H9 (cell line): ENCODE measurements around the gene TRABD2B. TPM values are rescaled to one million over a fixed set of nuclear protein-coding genes. Genes with fewer than 3 reads are reported as not detected.

Experiments
- DNase-seq: peaks from one replicate; pipeline ENCODE4 v3.0.0-alpha.2; 2017
- H2AFZ ChIP-seq: one replicate; pipeline ENCODE4 v1.6.1; 2013; ENCODE audit warnings: mild to moderate bottlenecking, low read length, control low read depth, moderate library complexity
- H2AK5ac ChIP-seq: 2 replicates; pipeline ENCODE4 v1.6.1; 2013; ENCODE audit warnings: low read length, control low read depth, mixed read lengths; ENCODE audit not compliant: insufficient read length
- H2BK120ac ChIP-seq: one replicate; pipeline ENCODE4 v1.6.1; 2013; ENCODE audit warnings: low read depth, mild to moderate bottlenecking, low read length, control low read depth, inconsistent platforms; ENCODE audit not compliant: poor library complexity, severe bottlenecking
- H2BK12ac ChIP-seq: 2 replicates; pipeline ENCODE4 v1.6.1; 2013; ENCODE audit warnings: low read length, control low read depth, mixed read lengths, low read depth; ENCODE audit not compliant: insufficient read length
- H2BK15ac ChIP-seq: 2 replicates; pipeline ENCODE4 v1.6.1; 2013; ENCODE audit warnings: low read depth, low read length, control low read depth
- H2BK20ac ChIP-seq: one replicate; pipeline ENCODE4 v1.6.1; 2013; ENCODE audit warnings: low read depth, mild to moderate bottlenecking, low read length, control low read depth, inconsistent platforms; ENCODE audit not compliant: poor library complexity, severe bottlenecking
- H2BK5ac ChIP-seq: 2 replicates; pipeline ENCODE4 v1.6.1; 2013; ENCODE audit warnings: low read length, control low read depth, mixed read lengths; ENCODE audit not compliant: insufficient read length
- H3K14ac ChIP-seq: 2 replicates; pipeline ENCODE4 v1.6.1; 2013; ENCODE audit warnings: low read length, control low read depth; ENCODE audit not compliant: insufficient read depth
- H3K18ac ChIP-seq: 2 replicates; pipeline ENCODE4 v1.6.1; 2013; ENCODE audit warnings: low read depth, mild to moderate bottlenecking, mixed read lengths, low read length, control low read depth; ENCODE audit not compliant: insufficient read length
- H3K23ac ChIP-seq: 2 replicates; pipeline ENCODE4 v1.6.1; 2013; ENCODE audit warnings: low read length, control low read depth, mixed read lengths, low read depth; ENCODE audit not compliant: insufficient read length
- H3K23me2 ChIP-seq: 2 replicates; pipeline ENCODE4 v1.6.1; 2013; ENCODE audit warnings: low read depth, mild to moderate bottlenecking, mixed read lengths, low read length, control low read depth; ENCODE audit not compliant: insufficient read length, poor library complexity, severe bottlenecking
- H3K27ac ChIP-seq: 2 replicates; pipeline ENCODE4 v1.5.1; 2013; ENCODE audit warnings: low read length, control low read depth, mixed read lengths, low read depth; ENCODE audit not compliant: insufficient read length
- H3K27me3 ChIP-seq: 2 replicates; pipeline ENCODE4 v1.6.1; 2013; ENCODE audit warnings: low read length, control low read depth, inconsistent platforms; ENCODE audit not compliant: insufficient read depth
- H3K4ac ChIP-seq: 2 replicates; pipeline ENCODE4 v1.6.1; 2013; ENCODE audit warnings: low read depth, mild to moderate bottlenecking, control low read depth, inconsistent platforms, low read length, moderate library complexity
- H3K4me1 ChIP-seq: 2 replicates; pipeline ENCODE4 v1.6.1; 2013; ENCODE audit warnings: low read length, control low read depth, inconsistent platforms; ENCODE audit not compliant: insufficient read depth
- H3K4me2 ChIP-seq: 2 replicates; pipeline ENCODE4 v1.6.1; 2013; ENCODE audit warnings: low read length, control low read depth, mixed read lengths; ENCODE audit not compliant: insufficient read length, insufficient read depth
- H3K56ac ChIP-seq: 2 replicates; pipeline ENCODE4 v1.6.1; 2013; ENCODE audit warnings: low read depth, mild to moderate bottlenecking, mixed read lengths, low read length, control low read depth; ENCODE audit not compliant: insufficient read length
- H3K79me1 ChIP-seq: 2 replicates; pipeline ENCODE4 v1.6.1; 2013; ENCODE audit warnings: low read depth, mild to moderate bottlenecking, moderate library complexity, low read length, control low read depth, inconsistent platforms; ENCODE audit not compliant: insufficient read depth, poor library complexity, severe bottlenecking
- H3K79me2 ChIP-seq: 2 replicates; pipeline ENCODE4 v1.6.1; 2013; ENCODE audit warnings: low read length, control low read depth, inconsistent platforms; ENCODE audit not compliant: insufficient read depth
- H3K9ac ChIP-seq: 2 replicates; pipeline ENCODE4 v1.6.1; 2013; ENCODE audit warnings: low read length, control low read depth, mixed read lengths; ENCODE audit not compliant: insufficient read length; ENCODE audit errors: extremely low read depth
- H3K9me3 ChIP-seq: one replicate; pipeline ENCODE4 v1.6.1; 2013; ENCODE audit warnings: low read depth, low read length, inconsistent platforms; ENCODE audit not compliant: control insufficient read depth
- H3T11ph ChIP-seq: one replicate; pipeline ENCODE4 v1.6.1; 2013; ENCODE audit warnings: mild to moderate bottlenecking, low read length, control low read depth, inconsistent platforms
- H4K20me1 ChIP-seq: one replicate; pipeline ENCODE4 v1.6.1; 2013; ENCODE audit not compliant: control insufficient read depth, insufficient read length, insufficient read depth
- H4K5ac ChIP-seq: 2 replicates; pipeline ENCODE4 v1.6.1; 2013; ENCODE audit warnings: low read depth, mild to moderate bottlenecking, mixed read lengths, low read length, control low read depth; ENCODE audit not compliant: insufficient read length
- H4K8ac ChIP-seq: replicated peaks from 2 replicates; pipeline ENCODE4 v1.6.1; 2013; ENCODE audit warnings: low read length, control low read depth, mixed read lengths, low read depth; ENCODE audit not compliant: insufficient read length
- H4K91ac ChIP-seq: 2 replicates; pipeline ENCODE4 v1.6.1; 2013; ENCODE audit warnings: low read depth, mild to moderate bottlenecking, moderate library complexity, mixed read lengths, low read length, control low read depth; ENCODE audit not compliant: insufficient read length
- H3K27ac Mint-ChIP-seq, 3 experiments: 2 replicates in 2 of 3; 3 replicates in 1 of 3; pipeline ENCODE4 v1.8.0; 2020 to 2021; ENCODE audit warnings: mixed read lengths in 3 of 3, mild to moderate bottlenecking in 1 of 3, moderate library complexity in 1 of 3
- H3K27me3 Mint-ChIP-seq: 2 replicates; pipeline ENCODE4 v1.8.0; 2021; ENCODE audit warnings: low read depth, mild to moderate bottlenecking, moderate library complexity, mixed read lengths
- H3K36me3 Mint-ChIP-seq, 3 experiments: 2 replicates in 2 of 3; 3 replicates in 1 of 3; pipeline ENCODE4 v1.8.0; 2020 to 2021; ENCODE audit warnings: low read depth in 3 of 3, mixed read lengths in 3 of 3; ENCODE audit not compliant: insufficient read depth in 1 of 3
- H3K4me1 Mint-ChIP-seq, 2 experiments: 2 replicates each; pipeline ENCODE4 v1.8.0; 2020; ENCODE audit warnings: mixed read lengths in 2 of 2
- H3K4me3 Mint-ChIP-seq, 2 experiments: 2 replicates in 1 of 2; 3 replicates in 1 of 2; pipeline ENCODE4 v1.8.0; 2020 to 2021; ENCODE audit warnings: mild to moderate bottlenecking in 2 of 2, mixed read lengths in 2 of 2, moderate library complexity in 1 of 2
- H3K9me3 Mint-ChIP-seq, 2 experiments: 2 replicates in 1 of 2; 3 replicates in 1 of 2; pipeline ENCODE4 v1.8.0; 2020; ENCODE audit warnings: mild to moderate bottlenecking in 2 of 2, mixed read lengths in 2 of 2, moderate library complexity in 1 of 2
- CTCF ChIP-seq: fragments of 200-600 bp; sonication (generic); conservative IDR thresholded peaks from 3 replicates; pipeline ENCODE4 v1.8.0; 2021; ENCODE audit warnings: antibody characterized with exemption, mild to moderate bottlenecking
- WGBS: extraction: QIAGEN DNeasy Blood & Tissue Kit; methylation state at CpG from one replicate; pipeline ENCODE4 v1.1.7; 2013; ENCODE audit warnings: missing lambda C conversion rate, low lambda C conversion rate, mixed read lengths; ENCODE audit not compliant: insufficient read length; ENCODE audit errors: extremely low coverage; 5-methylcytosine and 5-hydroxymethylcytosine counted together
- total RNA-seq: library from RNA; stranded (reverse); gene quantifications from 2 replicates; pipeline ENCODE4 v1.2.1, GENCODE V29; 2021

The TRABD2B gene
- total RNA-seq, 1 experiment from 2014 or later = 2.3 TPM

GRCh38 chr1:48021792-48022191 is 24.6 kb upstream of the TRABD2B start:
- H4K8ac ChIP-seq = no peak overlapping the region
- H2BK20ac ChIP-seq = no peak overlapping the region
- no peak overlapping the region for H3K4me3 Mint-ChIP-seq
- H3K23me2 ChIP-seq = no peaks in the 10 kb centered on the region
- no peak overlapping the region for H3K56ac ChIP-seq
- no peak overlapping the region for H4K91ac ChIP-seq
- no peak overlapping the region for H3K18ac ChIP-seq
- H3K4ac ChIP-seq = no peak overlapping the region
- H2BK15ac ChIP-seq = no peak overlapping the region
- no peak overlapping the region for H4K5ac ChIP-seq
- H4K20me1 ChIP-seq = no peaks in the 10 kb centered on the region
- peaks cover 3% of the 10 kb centered on the region for H3K27me3 Mint-ChIP-seq
- peaks cover 19 to 33% of the 10 kb centered on the region in 2 experiments for H3K4me1 Mint-ChIP-seq
- no peaks in the 10 kb centered on the region for H3K79me1 ChIP-seq
- no peak for DNase-seq
- no peak overlapping the region for H2BK12ac ChIP-seq
- no peak overlapping the region for H3K23ac ChIP-seq
- no peaks in the 10 kb centered on the region for H3K9me3 Mint-ChIP-seq
- no peaks in the 10 kb centered on the region; the same call in 1 of the 2 replicates for H3K4me1 ChIP-seq
- no peaks in the 10 kb centered on the region for H3K36me3 Mint-ChIP-seq
- no peaks in the 10 kb centered on the region for H3K27me3 ChIP-seq
- no peak overlapping the region for H2BK5ac ChIP-seq
- no CpG with 5 or more reads among the region's 2 CpGs for WGBS
- no peaks in the 10 kb centered on the region for H3K79me2 ChIP-seq
- H3K27ac ChIP-seq = no peak overlapping the region
- no peak overlapping the region for H3K14ac ChIP-seq
- no peak overlapping the region for H3K27ac Mint-ChIP-seq
- H2AK5ac ChIP-seq = no peak overlapping the region
- H3K4me2 ChIP-seq = no peak overlapping the region
- no peaks in the 10 kb centered on the region for H3K9me3 ChIP-seq
- H3K9ac ChIP-seq = no peak overlapping the region
- H2BK120ac ChIP-seq = no peak overlapping the region
- no peak overlapping the region for H2AFZ ChIP-seq
- TF ChIP-seq CTCF = no peak
- no peak overlapping the region for H3T11ph ChIP-seq
